Keratinocyte (primary cell): ENCODE results near the gene UNC79. TPM values are rescaled to one million over a fixed set of nuclear protein-coding genes. Genes with fewer than 3 reads are reported as not detected.

ENCODE experiments used
- DNase-seq: peaks from one replicate; pipeline ENCODE4 v3.0.0-alpha.2; 2011; ENCODE audit warnings: low read depth, missing footprints, low spot score
- FAIRE-seq: peaks from 2 replicates; lab custom pipeline; 2011; peaks lifted over from hg19 to GRCh38; lab: Jason Lieb, UNC
- H2AFZ ChIP-seq: 2 replicates; pipeline ENCODE4 v1.6.0; 2012; ENCODE audit warnings: low read length, control low read depth, inconsistent platforms; ENCODE audit not compliant: control insufficient read depth
- H3K27ac ChIP-seq: 2 replicates; pipeline ENCODE4 v1.5.1; 2011; ENCODE audit warnings: low read length; ENCODE audit not compliant: control insufficient read depth, insufficient read depth
- H3K27me3 ChIP-seq: 3 replicates; pipeline ENCODE4 v1.6.0; 2011; ENCODE audit warnings: low read length; ENCODE audit not compliant: control insufficient read depth, insufficient read depth; ENCODE audit errors: extremely low read depth
- H3K36me3 ChIP-seq, 2 experiments: 2 replicates in 1 of 2; 3 replicates in 1 of 2; pipeline ENCODE4 v1.5.1; 2011; ENCODE audit warnings: low read length in 2 of 2, mild to moderate bottlenecking in 1 of 2; ENCODE audit not compliant: control insufficient read depth in 2 of 2, insufficient read depth in 2 of 2; ENCODE audit errors: extremely low read depth in 1 of 2
- H3K4me1 ChIP-seq: 3 replicates; pipeline ENCODE4 v1.5.1; 2011; ENCODE audit warnings: low read length; ENCODE audit not compliant: control insufficient read depth, insufficient read depth; ENCODE audit errors: extremely low read depth
- H3K4me2 ChIP-seq: 3 replicates; pipeline ENCODE4 v1.6.0; 2011; ENCODE audit warnings: low read depth, low read length; ENCODE audit not compliant: control insufficient read depth, insufficient read depth; ENCODE audit errors: extremely low read depth
- H3K4me3 ChIP-seq, 3 experiments: fragments of 200-600 bp in 1 of 3; sonication (generic) in 1 of 3; 2 replicates in 2 of 3; 3 replicates in 1 of 3; pipeline ENCODE4 v1.5.1; 2011 to 2016; ENCODE audit warnings: low read length in 3 of 3, mild to moderate bottlenecking in 3 of 3, control low read depth in 2 of 3, inconsistent platforms in 1 of 3, low read depth in 1 of 3, mixed read lengths in 1 of 3, mixed run types in 1 of 3, moderate library complexity in 1 of 3; ENCODE audit not compliant: control insufficient read depth in 2 of 3, insufficient read depth in 2 of 3; ENCODE audit errors: extremely low read depth in 1 of 3
- H3K79me2 ChIP-seq: 2 replicates; pipeline ENCODE4 v1.6.0; 2012; ENCODE audit warnings: low read length; ENCODE audit not compliant: control insufficient read depth, insufficient read depth
- H3K9ac ChIP-seq: 3 replicates; pipeline ENCODE4 v1.6.0; 2011; ENCODE audit warnings: low read length; ENCODE audit not compliant: control insufficient read depth, insufficient read depth; ENCODE audit errors: extremely low read depth
- H3K9me1 ChIP-seq: 3 replicates; pipeline ENCODE4 v1.6.0; 2011; ENCODE audit warnings: low read length; ENCODE audit not compliant: control insufficient read depth, insufficient read depth; ENCODE audit errors: extremely low read depth
- H3K9me3 ChIP-seq: 2 replicates; pipeline ENCODE4 v1.5.1; 2012; ENCODE audit warnings: low read depth, low read length; ENCODE audit not compliant: control insufficient read depth
- H4K20me1 ChIP-seq: 3 replicates; pipeline ENCODE4 v1.6.0; 2011; ENCODE audit warnings: low read length; ENCODE audit not compliant: control insufficient read depth, insufficient read depth; ENCODE audit errors: extremely low read depth
- EZH2 ChIP-seq: IDR thresholded peaks from one replicate; pipeline ENCODE4 v1.6.1; 2012; ENCODE audit warnings: inconsistent platforms, mild to moderate bottlenecking, low read length, moderate library complexity
- dilution Hi-C: fragments of 300-500 bp; cut with MboI; formaldehyde crosslinking; loops from one replicate; pipeline ENCODE4 v1.7.0; 2020; ENCODE audit warnings: low sequenced_read_pairs; ENCODE audit not compliant: extremely low pct_ligation_motif_present
- polyA plus RNA-seq, 5 experiments: library from polyadenylated mRNA; depleted of rRNA in 3 of 5; stranded (reverse) in 3 of 5; stranded (forward) in 1 of 5; unstranded in 1 of 5; fragments of >200 nt; gene quantifications; 1 replicate in 1 of 5; 2 replicates in 3 of 5; 3 replicates in 1 of 5; pipeline versions ENCODE4 v1.2.1 to v1.2.3, GENCODE V29; 2011 to 2012; ENCODE audit warnings: missing spikeins in 2 of 5, low read depth in 1 of 5, low replicate concordance in 1 of 5
- TF ChIP-seq, protein P1 (sequence below), 3 experiments: IDR thresholded peaks in 1 of 3; conservative IDR thresholded peaks in 1 of 3; optimal IDR thresholded peaks in 1 of 3; 2 replicates in 2 of 3; 3 replicates in 1 of 3; pipeline versions ENCODE3 to v1.5.1; 2011; ENCODE audit warnings: low read length in 3 of 3, mild to moderate bottlenecking in 3 of 3, moderate library complexity in 2 of 3, control low read depth in 1 of 3, inconsistent platforms in 1 of 3; ENCODE audit not compliant: insufficient read depth in 2 of 3; ENCODE audit errors: extremely low read depth in 1 of 3

Gene UNC79
- polyA plus RNA-seq, 1 donor (not counting 4 experiments of a cell fraction or from before 2014, with no cell fraction given), result 0.01 TPM

DNA sequence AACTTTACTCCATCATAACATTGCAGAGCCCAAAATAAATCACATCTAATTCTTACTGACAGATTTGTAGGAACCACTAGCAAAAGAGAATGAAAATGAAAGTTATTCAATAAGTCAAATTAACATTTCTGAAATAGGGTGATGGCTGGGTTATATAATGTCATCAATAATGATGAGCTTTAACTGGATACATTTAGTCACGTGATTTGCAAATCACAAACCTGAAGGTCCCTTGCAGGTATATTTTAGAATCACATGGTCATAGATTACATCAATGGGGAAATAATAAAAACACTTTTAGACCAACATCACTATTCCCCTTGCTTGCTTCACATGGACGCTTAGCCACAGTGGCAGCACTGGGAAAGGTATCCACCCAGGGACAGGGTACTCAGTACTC lies 270.8 kb downstream of the UNC79 start:
- Histone ChIP-seq H3K9ac (no peak overlapping the region), H3K4me1 (no peaks in the 10 kb centered on the region), H3K9me3 (no peaks in the 10 kb centered on the region), H3K4me2 (no peak overlapping the region), H3K27me3 (no peaks in the 10 kb centered on the region), H2AFZ (no peak overlapping the region), H3K9me1 (no peaks in the 10 kb centered on the region), H3K4me3 (no peak overlapping the region), H3K36me3 (no peaks in the 10 kb centered on the region), H3K79me2 (no peaks in the 10 kb centered on the region), H3K27ac (no peak overlapping the region), H4K20me1 (no peaks in the 10 kb centered on the region)
- FAIRE-seq (no peak), DNase-seq (no peak)
- TF ChIP-seq, protein P1, sequence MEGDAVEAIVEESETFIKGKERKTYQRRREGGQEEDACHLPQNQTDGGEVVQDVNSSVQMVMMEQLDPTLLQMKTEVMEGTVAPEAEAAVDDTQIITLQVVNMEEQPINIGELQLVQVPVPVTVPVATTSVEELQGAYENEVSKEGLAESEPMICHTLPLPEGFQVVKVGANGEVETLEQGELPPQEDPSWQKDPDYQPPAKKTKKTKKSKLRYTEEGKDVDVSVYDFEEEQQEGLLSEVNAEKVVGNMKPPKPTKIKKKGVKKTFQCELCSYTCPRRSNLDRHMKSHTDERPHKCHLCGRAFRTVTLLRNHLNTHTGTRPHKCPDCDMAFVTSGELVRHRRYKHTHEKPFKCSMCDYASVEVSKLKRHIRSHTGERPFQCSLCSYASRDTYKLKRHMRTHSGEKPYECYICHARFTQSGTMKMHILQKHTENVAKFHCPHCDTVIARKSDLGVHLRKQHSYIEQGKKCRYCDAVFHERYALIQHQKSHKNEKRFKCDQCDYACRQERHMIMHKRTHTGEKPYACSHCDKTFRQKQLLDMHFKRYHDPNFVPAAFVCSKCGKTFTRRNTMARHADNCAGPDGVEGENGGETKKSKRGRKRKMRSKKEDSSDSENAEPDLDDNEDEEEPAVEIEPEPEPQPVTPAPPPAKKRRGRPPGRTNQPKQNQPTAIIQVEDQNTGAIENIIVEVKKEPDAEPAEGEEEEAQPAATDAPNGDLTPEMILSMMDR (optimal IDR thresholded peaks at IDR 0.05 in 1 of 3, IDR thresholded peaks at IDR 0.05 in 1 of 3, conservative IDR thresholded peaks at IDR 0.05 in 1 of 3; ENCODE audit: extremely low read depth in 1 of 3, insufficient read depth in 2 of 3, low read length in 3 of 3), result no peak
- no peak for TF ChIP-seq EZH2
- dilution Hi-C loops, result no loop called here

DNA sequence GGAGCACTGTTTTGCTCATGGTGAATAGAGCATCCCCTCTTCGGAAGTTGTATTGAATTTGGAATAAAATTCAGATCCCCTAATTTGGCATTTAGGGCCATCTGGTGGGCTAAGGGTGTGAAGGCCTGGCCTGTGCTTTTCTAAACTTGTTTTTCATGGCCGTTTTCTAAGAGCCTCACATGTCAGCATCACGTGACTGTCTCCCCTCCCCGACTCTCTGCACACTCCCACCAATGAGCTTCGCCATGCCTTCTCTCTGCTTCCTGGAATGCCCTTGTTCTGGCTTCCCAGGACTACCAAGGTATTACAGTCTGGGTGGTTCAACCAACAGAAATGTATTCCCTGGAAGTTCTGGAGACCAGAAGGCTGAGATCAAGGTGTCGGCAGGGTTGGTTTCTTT lies 272.2 kb downstream of the UNC79 start:
- dilution Hi-C loops, result no loop called here
- no peak for DNase-seq
- H2AFZ ChIP-seq, result no peak overlapping the region
- no peaks in the 10 kb centered on the region for H3K4me1 ChIP-seq
- no peaks in the 10 kb centered on the region for H3K27me3 ChIP-seq
- TF ChIP-seq, protein P1 (optimal IDR thresholded peaks at IDR 0.05 in 1 of 3, IDR thresholded peaks at IDR 0.05 in 1 of 3, conservative IDR thresholded peaks at IDR 0.05 in 1 of 3; ENCODE audit: extremely low read depth in 1 of 3, insufficient read depth in 2 of 3, low read length in 3 of 3), result no peak
- TF ChIP-seq EZH2, result no peak
- H3K27ac ChIP-seq, result no peak overlapping the region
- H3K9ac ChIP-seq, result no peak overlapping the region
- H3K4me3 ChIP-seq, result no peak overlapping the region
- H3K4me2 ChIP-seq, result no peak overlapping the region
- H3K79me2 ChIP-seq, result no peaks in the 10 kb centered on the region
- no peaks in the 10 kb centered on the region for H3K36me3 ChIP-seq
- no peak for FAIRE-seq
- H3K9me3 ChIP-seq, result no peaks in the 10 kb centered on the region
- H3K9me1 ChIP-seq, result no peaks in the 10 kb centered on the region
- no peaks in the 10 kb centered on the region for H4K20me1 ChIP-seq
